ENCODE measurements around the gene MMP23B.
"Not testable (repeated sequence)": the region's sequence is repeated elsewhere in the genome, so short reads cannot be mapped to it uniquely, and the experiment has no call there.

MMP23B gene

GRCh38 chr1:1631782-1632420 lies at the start of gene MMP23B:
TSS of gene MMP23B (plus strand) at chr1:1632173. CDS start at chr1:1632219, 46 bp downstream.
- DNase-seq (ENCODE audit: low spot score): no peak

GRCh38 chr1:1582585-1583346 lies 49.2 kb upstream of the MMP23B start:
- DNase-seq (ENCODE audit: low spot score): no peak

- DNase-seq (ENCODE audit: low spot score): no peak
These were observed 48.5 kb upstream of the MMP23B start for GRCh38 chr1:1583347-1584010.

GRCh38 chr1:1591452-1591851 lies 40.5 kb upstream of the MMP23B start:
- DNase-seq (ENCODE audit: low spot score): no peak

GRCh38 chr1:1593834-1594601 lies 38.0 kb upstream of the MMP23B start:
- DNase-seq (ENCODE audit: low spot score): no peak

- DNase-seq (ENCODE audit: low spot score): no peak
These were observed 37.2 kb upstream of the MMP23B start for GRCh38 chr1:1594602-1595260.

- DNase-seq (ENCODE audit: low spot score): not testable (repeated sequence)
These were observed 36.6 kb upstream of the MMP23B start for GRCh38 chr1:1595341-1595740.

- DNase-seq (ENCODE audit: low spot score): no peak
These were observed 35.3 kb upstream of the MMP23B start for GRCh38 chr1:1596493-1597274.

- DNase-seq (ENCODE audit: low spot score): no peak
These were observed 34.6 kb upstream of the MMP23B start for GRCh38 chr1:1597275-1597930.

GRCh38 chr1:1598051-1598719 lies 33.8 kb upstream of the MMP23B start:
- DNase-seq (ENCODE audit: low spot score): no peak

GRCh38 chr1:1598720-1599029 lies 33.3 kb upstream of the MMP23B start:
- DNase-seq (ENCODE audit: low spot score): no peak

GRCh38 chr1:1599030-1599934 lies 32.7 kb upstream of the MMP23B start:
- DNase-seq (ENCODE audit: low spot score): no peak

- DNase-seq (ENCODE audit: low spot score): no peak
These were observed 31.8 kb upstream of the MMP23B start, which contains the start of gene FNDC10 for GRCh38 chr1:1599935-1600860. TSS of gene FNDC10 (minus strand) at chr1:1600135. CDS start at chr1:1600015, 120 bp downstream.

GRCh38 chr1:1600861-1601563 lies 31.0 kb upstream of the MMP23B start:
- DNase-seq (ENCODE audit: low spot score): no peak

- DNase-seq (ENCODE audit: low spot score): no peak
These were observed 30.2 kb upstream of the MMP23B start for GRCh38 chr1:1601564-1602303.

GRCh38 chr1:1602304-1602967 lies 29.5 kb upstream of the MMP23B start:
- DNase-seq (ENCODE audit: low spot score): no peak
